ENCODE results near the gene SF3A1.

SF3A1 gene

GRCh38 chr22:30385942-30386341 lies 29.2 kb upstream of the SF3A1 start:
- no peak for DNase-seq

- no peak for DNase-seq
Measured at GRCh38 chr22:30383061-30383460, 26.4 kb upstream of the SF3A1 start.

GRCh38 chr22:30382340-30382739 lies 25.6 kb upstream of the SF3A1 start:
- DNase-seq, result no peak

DNA sequence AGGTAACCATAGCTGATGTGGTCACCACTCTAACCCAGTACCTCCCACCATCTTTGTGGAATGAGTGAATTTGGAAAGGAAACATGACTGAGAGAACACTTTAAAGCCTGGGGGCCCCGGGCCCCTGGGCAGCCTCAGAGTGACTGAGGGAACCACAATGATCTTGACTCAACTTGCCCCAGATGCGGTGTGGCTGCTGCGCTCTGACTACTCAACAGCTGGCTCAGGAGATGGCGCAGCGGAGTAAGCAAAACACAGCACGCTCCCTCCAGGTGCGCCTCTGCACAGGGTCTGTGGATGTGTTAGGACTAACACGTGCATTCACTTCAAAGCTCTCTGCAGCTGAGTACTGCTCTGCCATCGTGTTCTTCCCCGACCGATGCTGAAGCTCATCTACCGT lies 24.6 kb upstream of the SF3A1 start:
- no peak for DNase-seq

- DNase-seq, result no peak
Measured at GRCh38 chr22:30380011-30380410, 23.3 kb upstream of the SF3A1 start.

GRCh38 chr22:30375312-30375849 lies 18.7 kb upstream of the SF3A1 start:
- DNase-seq, result no peak

DNA sequence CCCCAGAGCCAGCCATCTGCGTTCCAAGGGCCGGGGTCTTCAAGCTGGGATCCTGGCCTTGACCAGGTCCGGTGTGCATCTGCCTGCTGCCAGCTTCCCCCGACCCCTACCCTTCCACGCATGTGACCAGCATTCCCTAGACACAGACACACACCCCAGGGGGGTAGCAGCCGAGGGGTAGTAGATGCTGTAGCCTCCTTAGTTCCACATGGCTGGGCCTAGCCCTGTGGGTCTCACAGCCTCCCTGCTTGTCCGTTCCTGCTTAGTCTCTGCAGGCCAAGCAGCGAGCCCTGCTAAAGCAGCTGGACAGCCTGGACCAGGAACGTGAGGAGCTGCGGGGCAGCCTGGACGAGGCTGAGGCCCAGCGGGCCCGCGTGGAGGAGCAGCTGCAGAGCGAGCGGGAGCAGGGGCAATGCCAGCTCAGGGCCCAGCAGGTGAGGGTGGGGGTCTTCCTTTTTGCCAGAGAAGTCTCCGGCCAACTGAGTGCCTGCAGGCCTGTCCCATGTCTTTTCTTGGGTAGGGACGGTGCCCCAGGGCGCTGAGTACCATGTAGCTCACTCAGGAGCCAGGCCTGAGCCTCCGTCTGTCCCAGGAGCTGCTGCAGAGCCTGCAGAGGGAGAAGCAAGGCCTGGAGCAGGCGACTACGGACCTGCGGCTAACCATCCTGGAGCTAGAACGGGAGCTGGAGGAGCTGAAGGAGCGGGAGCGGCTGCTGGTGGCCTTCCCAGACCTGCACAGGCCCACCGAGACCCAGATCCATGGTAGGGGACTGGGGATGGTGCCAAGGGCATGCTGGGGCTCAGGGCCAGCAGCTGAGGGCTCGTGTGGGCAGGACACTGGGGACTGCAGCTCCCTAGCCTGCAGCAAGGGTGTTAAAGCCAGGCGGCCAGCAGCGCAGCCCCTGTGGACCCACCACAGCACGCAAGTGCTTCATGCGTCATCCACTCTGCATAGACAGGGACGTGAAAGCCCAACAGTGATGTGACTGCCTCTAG lies 16.9 kb upstream of the SF3A1 start:
- no peak for DNase-seq

GRCh38 chr22:30372915-30373314 lies 16.2 kb upstream of the SF3A1 start:
- no peak for DNase-seq

DNA sequence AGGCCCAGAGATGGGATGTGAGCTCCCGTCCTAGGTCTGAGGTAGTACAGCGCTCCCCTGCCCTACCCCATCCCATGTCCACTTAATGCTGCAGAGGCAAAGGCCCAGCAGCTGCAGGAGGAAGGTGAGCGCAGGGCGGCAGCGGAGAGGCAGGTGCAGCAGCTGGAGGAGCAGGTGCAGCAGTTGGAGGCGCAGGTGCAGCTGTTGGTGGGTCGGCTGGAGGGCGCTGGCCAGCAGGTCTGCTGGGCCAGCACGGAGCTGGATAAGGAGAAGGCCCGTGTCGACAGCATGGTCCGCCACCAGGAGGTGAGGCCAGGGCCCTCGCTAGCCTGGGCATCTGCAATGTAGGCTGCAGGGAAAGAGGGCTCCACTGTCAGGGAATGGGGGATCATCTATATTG lies 15.3 kb upstream of the SF3A1 start:
- no peak for DNase-seq

DNA sequence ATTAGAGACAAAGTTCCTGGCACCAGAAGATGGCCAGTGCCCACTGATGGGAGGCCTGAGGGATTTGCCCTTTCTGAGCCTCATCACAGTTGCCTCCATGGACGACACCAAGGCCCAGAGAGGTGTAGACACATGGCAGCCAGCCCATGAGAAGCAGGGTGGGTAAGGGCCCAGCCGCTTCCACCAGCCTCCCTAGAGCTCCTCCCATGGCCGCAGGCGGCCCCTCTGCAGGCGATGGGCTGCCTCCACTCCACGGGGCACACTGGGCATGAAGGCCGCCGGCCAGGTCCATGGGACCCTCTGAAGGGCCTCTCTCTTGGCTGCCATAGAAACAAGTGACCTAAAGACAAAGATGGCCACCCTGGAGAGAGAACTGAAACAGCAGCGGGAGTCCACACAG lies 14.6 kb upstream of the SF3A1 start:
- DNase-seq, result no peak

DNA sequence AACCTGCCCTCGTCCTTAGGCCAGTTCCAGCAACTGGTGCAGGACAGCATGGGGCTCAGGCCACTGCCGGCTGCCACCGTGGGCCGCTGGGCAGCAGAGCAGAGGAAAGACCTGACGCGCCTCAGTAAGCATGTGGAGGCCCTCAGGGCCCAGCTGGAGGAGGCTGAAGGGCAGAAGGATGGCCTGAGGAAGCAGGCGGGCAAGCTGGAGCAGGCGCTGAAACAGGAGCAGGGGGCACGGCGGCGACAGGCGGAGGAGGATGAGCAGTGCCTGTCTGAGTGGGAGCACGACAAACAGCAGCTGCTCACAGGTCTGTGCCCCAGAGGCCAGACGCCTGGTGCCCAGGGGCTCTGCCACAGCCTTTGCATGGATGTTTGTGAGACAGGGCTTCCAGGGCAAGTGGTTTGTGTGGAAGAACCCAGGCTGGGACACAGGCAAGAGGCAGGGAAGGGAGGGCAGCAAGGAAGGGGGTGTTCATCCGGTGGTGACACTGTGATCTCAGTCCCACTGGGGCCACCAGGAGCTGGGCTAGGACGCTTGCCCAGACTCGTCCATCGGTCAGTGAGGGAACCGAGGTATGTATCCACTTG lies 14.0 kb upstream of the SF3A1 start:
- no peak for DNase-seq

GRCh38 chr22:30368420-30368819 lies 11.7 kb upstream of the SF3A1 start:
- DNase-seq, result no peak

DNA sequence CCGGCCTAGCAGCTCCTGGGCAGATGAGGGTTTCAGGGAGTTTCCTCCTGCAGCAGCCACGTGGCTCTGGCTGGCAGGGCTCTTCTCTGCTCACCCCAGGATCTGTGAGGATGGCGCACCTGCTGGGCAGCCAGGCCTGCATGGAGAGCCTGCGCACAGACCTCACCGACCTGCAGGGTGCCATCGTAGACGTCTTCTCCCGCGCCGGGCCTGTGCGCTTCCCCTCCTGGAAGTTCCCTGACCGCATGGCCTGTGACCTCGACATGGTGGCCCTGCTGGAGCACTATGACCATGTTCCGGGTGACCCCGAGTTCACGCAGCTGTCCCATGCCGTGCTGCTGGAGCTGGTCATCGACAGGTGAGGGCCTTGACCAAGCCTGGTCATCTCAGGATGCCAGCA lies 9.2 kb upstream of the SF3A1 start:
- no peak for DNase-seq

- no peak for DNase-seq
Measured at GRCh38 chr22:30362651-30363281, 6.1 kb upstream of the SF3A1 start.

DNA sequence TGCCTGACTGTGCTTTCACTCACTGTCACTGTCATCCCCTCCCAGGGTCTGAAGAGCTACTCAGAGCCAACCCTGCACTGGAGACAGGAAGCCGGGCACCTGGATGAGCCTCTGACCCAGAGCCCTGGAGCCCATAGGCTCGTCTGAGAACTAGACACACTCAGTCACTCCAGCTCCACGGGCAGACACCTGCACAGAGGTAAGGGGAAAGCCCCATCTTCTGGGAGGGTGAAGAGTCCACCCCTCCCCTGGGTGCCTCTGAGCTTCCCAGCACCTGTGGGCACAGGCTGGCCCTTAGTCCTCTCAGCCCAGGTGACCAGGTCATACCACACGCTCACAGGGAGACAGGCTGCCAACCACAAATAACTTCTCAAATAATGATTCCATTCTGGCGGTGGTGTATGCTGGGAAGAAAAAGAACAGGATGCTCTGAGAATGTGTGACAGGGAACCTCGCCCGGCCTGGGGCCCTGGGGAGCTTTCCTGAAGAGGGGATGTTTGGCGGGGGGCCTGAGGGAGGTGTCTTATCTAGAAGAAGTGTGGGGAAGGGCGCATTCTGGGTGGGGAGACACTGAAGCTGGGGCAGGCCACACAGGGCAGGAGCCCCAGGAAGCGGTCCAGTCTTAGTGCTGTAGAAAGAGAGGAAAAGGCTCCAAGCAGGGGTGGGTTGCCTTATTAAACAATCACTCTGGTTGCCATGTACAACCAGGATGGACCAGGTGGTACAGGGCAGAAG lies 5.4 kb upstream of the SF3A1 start:
- DNase-seq, result no peak

DNA sequence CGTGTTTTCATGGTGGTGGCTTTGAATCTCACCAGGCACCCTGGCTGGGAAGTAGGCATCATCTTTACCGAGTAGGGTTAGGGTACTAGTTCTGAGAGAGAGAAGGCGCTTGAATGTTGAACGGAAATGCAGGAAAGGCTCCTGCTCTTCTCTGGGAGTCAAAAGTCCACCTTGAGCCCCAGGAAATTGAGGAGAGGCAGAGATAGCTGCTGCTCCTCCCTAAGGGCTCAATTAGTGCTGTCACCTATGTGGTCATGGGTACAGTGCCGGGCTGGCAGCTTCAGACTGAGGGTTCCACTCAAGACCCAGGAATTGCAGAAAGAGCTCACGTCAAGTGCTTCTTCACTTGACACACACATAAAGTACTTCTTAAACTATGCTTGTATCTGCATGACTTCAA lies 1.8 kb upstream of the SF3A1 start:
- DNase-seq, result no peak

DNA sequence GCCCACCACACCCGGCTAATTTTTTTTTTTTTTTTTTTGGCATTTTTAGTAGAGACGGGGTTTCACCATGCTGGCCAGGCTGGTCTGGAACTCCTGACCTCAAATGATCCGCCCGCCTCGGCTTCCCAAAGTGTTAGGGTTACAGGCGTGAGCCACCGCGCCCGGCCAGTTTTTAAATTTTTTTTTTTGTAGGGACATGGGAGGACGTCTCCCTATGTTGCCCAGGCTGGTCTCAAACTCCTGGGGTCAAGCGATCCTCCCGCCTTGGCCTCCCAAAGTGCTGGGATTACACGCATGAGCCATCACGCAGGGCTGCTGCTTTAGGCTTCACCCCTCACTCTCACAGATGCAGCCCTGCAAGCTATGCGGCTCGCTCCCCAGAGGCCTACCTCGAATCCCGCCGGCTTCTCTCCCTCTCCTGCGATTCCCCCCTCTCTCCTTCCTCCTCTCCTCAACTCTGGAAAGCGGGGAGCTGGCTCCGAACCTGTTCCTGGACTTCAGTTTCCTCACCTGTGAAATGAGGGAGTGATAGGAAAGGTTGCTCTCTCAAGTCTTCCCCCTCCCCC lies 1.0 kb upstream of the SF3A1 start:
- no peak for DNase-seq

DNA sequence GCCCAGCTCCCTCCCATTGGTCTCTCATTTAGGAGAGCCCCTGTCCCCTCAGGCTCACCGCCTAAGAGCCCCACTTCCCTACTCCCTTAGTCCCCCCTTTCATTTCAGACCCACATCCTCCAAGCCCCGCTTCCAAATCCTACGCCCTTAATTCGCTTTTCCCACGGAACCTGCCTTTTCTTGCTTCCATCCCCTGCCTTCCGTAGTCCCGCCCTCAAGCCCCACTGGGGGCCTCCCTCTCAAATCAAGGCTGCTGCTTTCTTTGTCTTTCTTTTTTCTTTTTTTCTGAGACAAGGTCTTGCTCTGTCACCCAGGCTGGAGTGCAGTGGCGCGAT lies 509 bp upstream of the SF3A1 start:
- no peak for DNase-seq

DNA sequence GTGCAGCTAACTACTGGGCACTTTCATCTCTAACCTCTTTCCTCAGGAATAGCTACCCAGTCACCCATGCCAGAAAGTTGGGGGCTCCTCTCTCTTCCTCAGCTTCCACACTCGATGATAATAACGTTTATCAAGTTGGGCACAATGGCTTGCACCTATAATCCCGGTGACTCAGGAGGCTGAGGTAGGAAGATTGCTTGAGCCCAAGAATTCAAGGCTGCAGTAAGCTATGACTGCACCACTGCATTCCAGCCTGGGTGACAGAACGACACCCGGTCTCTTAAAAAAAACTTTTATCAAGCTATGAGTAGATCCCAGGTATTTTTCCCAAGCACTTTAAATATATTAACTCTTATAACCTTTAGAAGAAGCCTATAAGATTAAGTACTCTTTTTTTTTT lies 2.0 kb downstream of the SF3A1 start:
- no peak for DNase-seq

DNA sequence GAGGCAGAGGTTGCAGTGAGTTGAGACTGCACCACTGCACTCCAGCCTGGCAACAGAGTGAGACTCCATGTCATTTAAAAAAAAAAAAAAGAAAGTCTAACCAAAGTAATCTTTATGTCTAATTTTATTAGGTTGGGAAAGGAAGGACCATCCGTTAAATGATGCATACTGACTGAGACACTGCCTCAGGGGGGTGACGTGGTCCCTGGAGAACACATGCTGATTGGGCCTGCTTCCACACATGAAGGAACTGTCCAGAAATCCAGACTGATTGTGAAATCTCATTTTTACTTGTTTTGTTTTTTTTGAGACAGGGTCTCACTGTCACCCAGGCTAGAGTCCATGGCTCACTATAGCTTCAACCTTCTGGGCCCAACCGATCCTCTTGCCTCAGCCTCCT lies 5.5 kb downstream of the SF3A1 start:
- no peak for DNase-seq

DNA sequence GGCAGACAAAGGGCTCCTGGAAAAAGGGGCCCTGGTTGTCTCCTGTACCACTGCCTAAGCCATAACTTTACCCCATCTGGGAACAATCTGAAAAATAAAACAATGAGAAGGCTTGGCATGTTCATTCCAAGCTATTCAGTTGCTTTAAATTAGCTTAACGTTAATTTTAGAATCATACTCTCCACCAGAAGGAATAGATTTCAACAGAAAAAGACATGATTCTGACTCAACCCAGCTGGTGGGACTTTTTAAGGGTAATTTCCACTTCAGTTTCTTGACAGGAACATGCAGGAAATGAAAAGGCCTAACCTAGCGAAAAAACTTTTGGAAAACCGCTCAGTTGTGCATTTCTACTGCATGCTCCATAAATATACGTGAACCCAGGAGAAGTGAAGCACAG lies 7.9 kb downstream of the SF3A1 start:
- no peak for DNase-seq

- DNase-seq, result no peak
Measured at GRCh38 chr22:30348404-30348803, 8.3 kb downstream of the SF3A1 start.

All from femur (tissue), 1 donor.